ENCODE results near the gene GRP. TPM values are rescaled to one million over a fixed set of nuclear protein-coding genes. Genes with fewer than 3 reads are reported as not detected.

GRP gene
- not detected for total RNA-seq
- long read RNA-seq, result 0 reads

GRCh38 chr18:59219672-59220163 lies at the start of gene GRP:
GRP (plus strand) TSS chr18:59220158; CDS start chr18:59220266, 108 bp downstream.
- intact Hi-C loops (cut with DNase I), result no loop called here
- DNase-seq, result no peak
- ATAC-seq (ENCODE audit: poor library complexity), result no peak

GRCh38 chr18:59172664-59173249 lies 47.2 kb upstream of the GRP start:
- no peak for ATAC-seq (ENCODE audit: poor library complexity)
- DNase-seq, result no peak
- intact Hi-C loops (cut with DNase I), result no loop called here

GRCh38 chr18:59177485-59177884 lies 42.5 kb upstream of the GRP start:
- no peak for ATAC-seq (ENCODE audit: poor library complexity)
- intact Hi-C loops (cut with DNase I), result no loop called here

GRCh38 chr18:59180150-59180845 lies 39.7 kb upstream of the GRP start:
- intact Hi-C loops (cut with DNase I), result no loop called here
- ATAC-seq (ENCODE audit: poor library complexity) (no peak), DNase-seq (no peak)

More at GRCh38 chr18:59177485-59177884, 42.5 kb upstream of the GRP start:
- DNase-seq, result no peak

- intact Hi-C loops (cut with DNase I), result no loop called here
- DNase-seq, result no peak
- ATAC-seq (ENCODE audit: poor library complexity), result no peak
Measured at GRCh38 chr18:59182673-59183072, 37.3 kb upstream of the GRP start.

GRCh38 chr18:59189008-59189407 lies 30.9 kb upstream of the GRP start:
- no peak for ATAC-seq (ENCODE audit: poor library complexity)
- intact Hi-C loops (cut with DNase I), result no loop called here

GRCh38 chr18:59189746-59190145 lies 30.2 kb upstream of the GRP start:
- no peak for ATAC-seq (ENCODE audit: poor library complexity)
- intact Hi-C loops (cut with DNase I), result no loop called here
- no peak for DNase-seq

More at GRCh38 chr18:59189008-59189407, 30.9 kb upstream of the GRP start:
- DNase-seq, result no peak

- ATAC-seq (ENCODE audit: poor library complexity), result no peak
- intact Hi-C loops (cut with DNase I), result no loop called here
- no peak for DNase-seq
Measured at GRCh38 chr18:59196161-59196725, 23.7 kb upstream of the GRP start.

GRCh38 chr18:59197636-59198035 lies 22.3 kb upstream of the GRP start:
- no peak for ATAC-seq (ENCODE audit: poor library complexity)
- no peak for DNase-seq
- intact Hi-C loops (cut with DNase I), result no loop called here

- DNase-seq (no peak), ATAC-seq (ENCODE audit: poor library complexity) (no peak)
- intact Hi-C loops (cut with DNase I), result no loop called here
Measured at GRCh38 chr18:59198215-59198614, 21.7 kb upstream of the GRP start.

GRCh38 chr18:59200787-59201186 lies 19.2 kb upstream of the GRP start:
- intact Hi-C loops (cut with DNase I), result no loop called here
- DNase-seq (no peak), ATAC-seq (ENCODE audit: poor library complexity) (no peak)

GRCh38 chr18:59202258-59202820 lies 17.6 kb upstream of the GRP start:
- ATAC-seq (ENCODE audit: poor library complexity), result no peak
- no peak for DNase-seq
- intact Hi-C loops (cut with DNase I), result no loop called here

- ATAC-seq (ENCODE audit: poor library complexity) (no peak), DNase-seq (no peak)
- intact Hi-C loops (cut with DNase I), result no loop called here
Measured at GRCh38 chr18:59207506-59207905, 12.5 kb upstream of the GRP start.

GRCh38 chr18:59208602-59209125 lies 11.3 kb upstream of the GRP start:
- DNase-seq, result no peak
- ATAC-seq (ENCODE audit: poor library complexity), result no peak
- intact Hi-C loops (cut with DNase I), result no loop called here

- intact Hi-C loops (cut with DNase I), result no loop called here
Measured at GRCh38 chr18:59210299-59210698, 9.7 kb upstream of the GRP start.

GRCh38 chr18:59211629-59212028 lies 8.3 kb upstream of the GRP start:
- ATAC-seq (ENCODE audit: poor library complexity) (no peak), DNase-seq (no peak)
- intact Hi-C loops (cut with DNase I), result no loop called here

More at GRCh38 chr18:59210299-59210698, 9.7 kb upstream of the GRP start:
- DNase-seq (no peak), ATAC-seq (ENCODE audit: poor library complexity) (no peak)

GRCh38 chr18:59218018-59218417 lies 1.9 kb upstream of the GRP start:
- no peak for ATAC-seq (ENCODE audit: poor library complexity)
- intact Hi-C loops (cut with DNase I), result no loop called here
- no peak for DNase-seq

GRCh38 chr18:59220164-59220783 lies 316 bp downstream of the GRP start:
- intact Hi-C loops (cut with DNase I), result no loop called here
- ATAC-seq (ENCODE audit: poor library complexity) (no peak), DNase-seq (no peak)

Measured in Right ventricle myocardium superior (tissue), 1 donor.